GM10266 (cell line): ENCODE results near the gene MED17.

Experiments used
- DNase-seq: peaks from one replicate; pipeline ENCODE4 v3.0.0; 2012; ENCODE audit errors: extremely low spot score
- TF ChIP-seq, protein P1 (sequence below): IDR thresholded peaks from 2 replicates; pipeline ENCODE4 v1.5.1; 2012; ENCODE audit warnings: mild to moderate bottlenecking, low read depth; ENCODE audit not compliant: control insufficient read depth, insufficient read depth; ENCODE audit errors: missing control alignments

Gene MED17

DNA sequence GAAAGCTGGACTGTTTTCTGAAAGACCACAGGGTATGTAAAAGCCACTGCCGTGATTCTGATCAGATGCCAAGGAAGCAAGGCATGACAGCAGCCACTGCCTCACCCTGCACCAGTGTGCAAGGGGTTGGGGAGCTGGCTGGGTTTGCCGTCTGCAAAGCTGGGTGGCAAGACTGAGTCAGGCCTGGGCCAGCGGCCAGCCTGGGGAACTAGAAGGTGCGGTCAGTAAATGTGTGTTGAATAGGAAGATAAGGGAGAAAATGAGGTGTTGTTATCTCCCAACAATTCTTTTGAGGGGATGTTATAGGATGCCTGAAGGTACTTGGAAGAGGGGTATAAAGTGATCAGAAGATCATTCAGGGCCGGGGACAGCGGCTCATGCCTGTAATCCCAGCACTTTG lies 58.4 kb downstream of the MED17 start:
- TF ChIP-seq, protein P1, sequence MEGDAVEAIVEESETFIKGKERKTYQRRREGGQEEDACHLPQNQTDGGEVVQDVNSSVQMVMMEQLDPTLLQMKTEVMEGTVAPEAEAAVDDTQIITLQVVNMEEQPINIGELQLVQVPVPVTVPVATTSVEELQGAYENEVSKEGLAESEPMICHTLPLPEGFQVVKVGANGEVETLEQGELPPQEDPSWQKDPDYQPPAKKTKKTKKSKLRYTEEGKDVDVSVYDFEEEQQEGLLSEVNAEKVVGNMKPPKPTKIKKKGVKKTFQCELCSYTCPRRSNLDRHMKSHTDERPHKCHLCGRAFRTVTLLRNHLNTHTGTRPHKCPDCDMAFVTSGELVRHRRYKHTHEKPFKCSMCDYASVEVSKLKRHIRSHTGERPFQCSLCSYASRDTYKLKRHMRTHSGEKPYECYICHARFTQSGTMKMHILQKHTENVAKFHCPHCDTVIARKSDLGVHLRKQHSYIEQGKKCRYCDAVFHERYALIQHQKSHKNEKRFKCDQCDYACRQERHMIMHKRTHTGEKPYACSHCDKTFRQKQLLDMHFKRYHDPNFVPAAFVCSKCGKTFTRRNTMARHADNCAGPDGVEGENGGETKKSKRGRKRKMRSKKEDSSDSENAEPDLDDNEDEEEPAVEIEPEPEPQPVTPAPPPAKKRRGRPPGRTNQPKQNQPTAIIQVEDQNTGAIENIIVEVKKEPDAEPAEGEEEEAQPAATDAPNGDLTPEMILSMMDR: no peak
- DNase-seq: no peak

DNA sequence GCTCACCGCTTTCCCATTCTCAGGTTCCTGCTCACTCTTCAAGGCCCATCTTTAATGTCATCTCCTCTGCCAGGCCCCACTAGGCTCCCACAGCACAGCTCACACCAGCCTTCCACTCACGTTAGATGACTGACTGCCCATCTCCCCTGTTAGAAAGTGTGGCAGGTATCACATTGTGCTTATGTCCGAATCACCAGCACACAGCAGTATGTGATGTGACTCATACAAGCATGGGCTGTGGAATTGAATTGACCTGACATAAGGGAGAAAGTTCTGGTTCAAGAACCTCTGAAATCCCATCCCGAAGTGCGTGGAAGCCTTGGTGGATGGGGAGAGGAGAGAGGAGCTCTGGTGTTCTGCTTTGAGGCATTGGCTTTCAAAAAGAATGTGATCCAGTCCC lies 59.8 kb downstream of the MED17 start:
- TF ChIP-seq, protein P1: no peak
- no peak for DNase-seq

DNA sequence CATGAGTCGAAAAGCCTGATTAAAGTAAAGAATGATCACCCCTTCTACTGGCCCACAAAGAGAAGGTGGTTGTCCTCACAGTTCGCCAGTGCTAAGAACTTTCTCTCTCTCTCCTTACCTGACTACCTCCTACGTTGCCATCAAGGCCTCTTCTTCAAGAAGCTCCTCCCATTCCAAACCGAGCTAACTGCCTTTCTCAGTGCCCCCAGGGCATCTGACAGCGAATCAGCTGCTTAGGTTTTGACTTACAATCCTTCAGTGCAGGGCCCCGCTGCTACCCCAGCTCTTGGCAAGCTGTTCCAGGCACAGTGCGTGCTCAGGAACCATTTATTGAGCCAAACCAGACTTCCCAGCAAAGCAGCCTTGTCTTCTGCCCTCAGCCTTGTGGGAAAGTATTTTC lies 60.5 kb downstream of the MED17 start:
- DNase-seq: no peak
- TF ChIP-seq, protein P1: no peak

DNA sequence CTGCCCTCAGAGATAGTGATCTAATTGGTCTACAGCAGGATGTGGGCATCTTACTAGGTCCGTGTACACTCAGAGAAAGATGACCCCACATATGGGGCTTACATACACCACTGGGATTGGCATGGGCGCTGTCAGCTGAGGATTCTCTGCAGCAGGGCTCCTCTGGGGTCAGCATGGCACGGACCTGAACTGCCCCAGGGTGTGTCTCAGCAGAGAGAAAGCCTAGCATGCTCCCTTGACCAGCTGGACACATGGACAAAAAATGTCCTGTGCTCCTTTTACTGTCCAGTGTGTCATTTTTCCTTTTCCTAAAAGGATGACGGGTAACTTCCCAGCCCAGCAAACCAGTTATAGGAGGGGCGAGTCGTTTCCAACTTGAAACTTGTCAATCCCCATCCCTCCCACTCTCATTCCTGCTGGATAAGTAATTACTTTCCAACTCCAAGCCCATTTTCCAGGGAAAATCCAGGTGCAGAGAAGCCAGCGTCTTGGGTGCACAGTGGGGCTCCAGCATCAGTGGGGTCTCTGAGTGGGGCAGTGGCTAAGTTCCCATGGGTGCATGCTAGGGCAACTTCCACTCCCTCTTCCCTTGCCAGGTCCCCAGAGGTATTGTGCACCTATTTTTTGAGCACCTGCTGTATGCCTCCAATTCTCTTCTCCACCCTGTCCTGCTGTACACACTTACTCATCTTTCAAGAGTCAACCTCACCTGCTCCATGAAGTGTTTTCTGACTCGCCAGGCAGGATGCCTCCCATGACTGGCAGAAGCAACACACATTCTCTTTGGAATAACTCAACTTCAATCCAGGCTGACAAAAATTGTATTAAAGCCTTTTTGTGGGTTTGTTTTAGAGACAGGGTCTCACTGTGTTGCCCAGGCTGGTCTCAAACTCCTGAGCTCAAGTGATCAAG lies 61.4 kb downstream of the MED17 start:
- TF ChIP-seq, protein P1: no peak

DNA sequence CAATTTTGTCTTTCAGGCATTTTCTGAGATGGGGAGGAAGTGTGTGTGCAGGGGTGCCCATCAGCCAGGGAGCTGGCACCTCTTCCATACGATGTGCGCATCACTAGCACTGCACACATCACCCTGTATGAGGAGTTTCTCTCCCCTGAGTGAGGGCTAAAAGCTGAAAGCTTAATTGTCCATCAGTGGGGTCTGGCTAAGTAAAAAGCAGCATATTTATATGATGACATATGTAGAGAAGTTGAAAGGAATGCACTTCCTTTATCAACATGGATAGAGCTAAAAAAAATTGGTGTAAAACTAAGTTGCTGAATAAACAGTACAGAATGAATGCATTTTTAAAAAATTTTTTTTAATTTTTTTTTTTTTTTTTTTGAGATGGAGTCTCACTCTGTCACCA lies 62.3 kb downstream of the MED17 start:
- TF ChIP-seq, protein P1: no peak
- no peak for DNase-seq

More for the DNA sequence above, 61.4 kb downstream of the MED17 start:
- no peak for DNase-seq

DNA sequence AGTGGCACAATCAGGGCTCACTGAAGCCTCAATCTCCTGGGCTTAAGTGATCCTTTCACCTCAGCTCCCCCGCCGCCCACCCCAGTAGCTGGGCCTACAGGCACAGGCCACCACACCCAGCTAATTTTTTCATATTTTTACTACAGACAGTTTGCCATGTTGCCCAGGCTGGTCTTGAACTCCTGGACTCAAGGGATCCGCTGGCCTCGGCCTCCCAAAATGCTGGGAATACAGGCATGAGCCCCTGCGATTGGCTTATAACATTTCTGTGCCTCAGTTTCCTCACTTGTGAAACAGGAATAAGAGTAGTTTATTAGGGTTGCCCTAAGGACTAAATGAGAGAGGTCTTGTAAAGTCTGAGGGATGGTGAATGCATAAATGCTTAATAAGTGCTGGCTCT lies 65.1 kb downstream of the MED17 start:
- TF ChIP-seq, protein P1: no peak
- DNase-seq: no peak
